Mesenteric fat pad (tissue), 1 donor: ENCODE data around the gene ZNF644. TPM values are rescaled to one million over a fixed set of nuclear protein-coding genes. Genes with fewer than 3 reads are reported as not detected.

Experiments used
- DNase-seq: peaks from one replicate; pipeline ENCODE4 v3.0.0-alpha.2; 2020; ENCODE audit warnings: low spot score
- total RNA-seq: library from RNA; stranded (reverse); fragmentation: NEBNext Ultra II Directional; extraction: Animal tissue kit (Norgen Biotek cat#: 25700); gene quantifications from one replicate; pipeline ENCODE4 v1.2.1, GENCODE V29; 2021
- donor health status: DM: yes; HTN: yes; CAD: no.

ZNF644 gene
- total RNA-seq, 1 donor from 2014 or later = 38.3 TPM

DNA sequence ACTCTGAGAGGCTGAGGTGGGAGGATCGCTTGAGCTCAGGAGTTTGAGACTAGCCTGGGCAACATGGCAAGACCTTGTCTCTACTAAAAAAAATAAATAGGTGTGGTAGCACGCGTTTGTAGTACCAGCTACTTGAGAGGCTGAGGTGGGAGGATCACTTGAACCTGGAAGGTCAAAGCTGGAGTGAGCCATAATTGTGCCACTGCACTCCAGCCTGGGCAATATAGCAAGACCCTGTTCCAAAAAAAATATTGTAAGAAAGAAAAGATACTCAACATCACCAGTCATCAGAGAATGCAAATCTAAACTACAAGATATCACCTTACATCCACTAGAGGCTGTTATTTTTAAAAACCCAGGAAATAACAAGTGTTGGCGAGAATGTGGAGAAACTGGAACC lies 32.5 kb downstream of the ZNF644 start:
- no peak for DNase-seq

DNA sequence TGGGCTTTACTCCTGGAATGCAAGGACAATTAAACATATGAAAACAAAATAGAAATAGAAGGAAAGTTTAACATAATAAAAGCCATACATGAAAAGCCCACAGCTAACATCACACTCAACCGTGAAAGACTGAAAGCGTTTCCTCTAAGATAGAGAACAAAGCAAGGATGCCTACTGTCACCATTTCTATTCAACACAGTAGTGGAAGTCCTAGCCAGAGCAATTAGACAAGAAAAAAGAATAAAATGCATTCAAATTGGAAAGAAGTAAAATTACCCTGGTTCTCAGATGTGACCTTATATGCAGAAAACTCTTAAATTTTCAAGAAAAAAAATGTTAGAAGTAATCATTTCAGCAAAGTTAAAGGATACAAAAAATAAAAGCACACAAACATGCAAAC lies 34.0 kb downstream of the ZNF644 start:
- no peak for DNase-seq

DNA sequence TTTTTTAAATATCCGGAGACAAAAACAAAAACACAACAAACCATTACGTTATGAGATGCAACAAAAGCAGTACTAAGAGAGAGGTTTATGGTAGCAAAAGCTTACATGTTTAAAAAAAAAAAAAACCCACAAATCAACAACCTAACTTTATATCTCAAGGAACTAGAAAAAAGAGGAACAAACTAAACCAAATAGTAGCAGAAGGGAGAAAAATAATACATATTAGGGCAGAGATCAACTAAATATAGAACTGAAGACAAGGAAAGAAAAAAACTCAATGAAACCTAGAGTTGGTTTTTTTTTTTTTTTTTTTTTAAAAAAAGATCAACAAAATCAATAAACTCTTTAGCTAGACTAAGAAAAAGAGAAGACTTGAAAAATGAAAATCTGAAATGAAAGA lies 34.9 kb downstream of the ZNF644 start:
- no peak for DNase-seq

DNA sequence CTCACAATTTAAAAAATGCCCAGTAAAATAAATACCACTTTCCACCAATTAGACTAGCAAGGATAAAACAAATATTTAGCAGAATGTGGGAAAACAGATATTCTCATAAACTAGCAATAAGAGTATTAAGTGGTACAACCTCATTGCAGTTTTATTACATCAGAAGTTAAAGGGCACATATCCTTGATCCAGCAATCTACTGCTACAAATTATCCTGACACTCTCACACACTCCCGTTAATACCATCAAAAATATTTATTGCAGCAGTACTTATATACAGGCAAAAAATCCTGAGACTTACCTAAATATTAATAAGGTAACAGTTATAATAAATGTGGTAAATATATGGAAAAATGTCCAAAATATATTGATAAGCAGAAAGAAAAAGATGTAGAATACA lies 44.3 kb downstream of the ZNF644 start:
- no peak for DNase-seq

DNA sequence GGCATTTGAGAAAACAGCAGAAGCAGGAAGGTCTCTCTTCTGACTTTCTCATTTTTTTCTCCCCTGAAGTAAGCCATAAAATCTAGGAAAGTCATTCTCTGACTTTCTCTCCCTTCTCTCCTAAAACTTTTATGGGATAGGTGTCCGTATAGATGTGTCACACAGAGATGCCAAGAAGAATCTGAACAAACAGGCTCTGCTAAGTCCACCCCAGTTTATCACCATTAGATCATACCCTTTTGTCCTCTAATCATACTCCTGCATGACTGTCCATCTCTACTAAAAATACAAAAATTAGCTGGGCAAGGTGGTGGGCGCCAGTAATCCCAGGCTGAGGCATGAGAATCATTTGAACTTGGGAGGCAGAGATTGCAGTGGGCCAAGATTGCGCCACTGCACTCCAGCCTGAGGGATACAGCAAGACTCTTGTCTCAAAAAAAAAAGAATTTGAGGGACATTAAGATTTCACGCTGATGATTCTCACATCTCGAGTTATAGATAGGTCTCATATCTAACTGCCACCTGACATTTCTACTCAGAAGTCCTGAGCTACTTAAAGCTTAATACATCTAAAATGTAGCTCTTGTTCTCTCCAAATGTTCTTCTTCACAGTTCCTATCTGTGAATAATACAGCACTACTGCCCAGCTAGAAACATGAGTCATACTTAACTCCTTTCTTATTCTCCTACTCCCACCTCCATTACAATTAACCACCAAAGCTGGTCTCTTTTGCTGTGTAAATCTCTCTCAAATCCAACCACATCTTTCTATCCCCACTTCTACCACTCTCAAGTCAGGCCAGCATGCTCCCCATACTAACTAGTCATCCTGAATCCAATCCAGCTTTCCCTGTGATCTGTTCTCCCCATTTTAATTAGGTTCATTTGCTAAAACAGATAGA lies 47.7 kb downstream of the ZNF644 start:
- DNase-seq = no peak

DNA sequence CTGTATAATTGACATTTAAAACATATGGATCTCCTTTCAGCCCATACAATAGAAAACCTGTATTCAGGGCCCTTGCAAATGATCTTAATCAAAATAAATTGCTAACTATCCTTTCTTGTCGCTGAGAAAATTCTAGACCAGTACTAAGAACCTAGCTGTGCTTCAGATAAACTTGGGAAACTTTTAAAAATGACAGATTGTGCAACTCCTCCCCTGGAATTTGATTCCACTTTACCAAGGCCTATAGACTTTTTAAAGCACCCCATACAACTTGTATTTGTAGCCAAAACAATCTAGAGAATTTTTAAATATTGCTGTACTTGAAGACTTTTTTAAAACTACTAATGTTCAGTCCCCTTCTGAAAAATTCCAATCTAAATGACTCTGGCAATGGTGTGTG lies 51.6 kb downstream of the ZNF644 start:
- no peak for DNase-seq

DNA sequence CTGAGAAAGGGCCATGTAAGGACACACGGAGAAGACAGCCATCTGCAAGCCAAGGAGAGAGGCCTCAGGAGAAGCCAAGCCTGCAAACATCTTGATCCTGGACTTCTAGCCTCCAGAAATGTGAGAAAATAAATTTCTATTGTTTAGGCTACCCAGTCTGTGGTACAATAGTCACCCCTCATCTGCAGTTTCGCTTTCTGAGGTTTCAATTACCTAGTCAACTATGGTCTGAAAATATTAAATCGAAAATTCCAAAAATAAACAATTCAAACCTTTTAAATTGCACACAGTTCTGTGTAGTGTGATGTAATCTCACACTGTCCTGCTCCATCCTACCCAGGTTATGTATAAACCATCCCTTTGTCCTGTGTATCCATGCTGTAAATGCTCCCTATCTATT lies 52.6 kb downstream of the ZNF644 start:
- no peak for DNase-seq

DNA sequence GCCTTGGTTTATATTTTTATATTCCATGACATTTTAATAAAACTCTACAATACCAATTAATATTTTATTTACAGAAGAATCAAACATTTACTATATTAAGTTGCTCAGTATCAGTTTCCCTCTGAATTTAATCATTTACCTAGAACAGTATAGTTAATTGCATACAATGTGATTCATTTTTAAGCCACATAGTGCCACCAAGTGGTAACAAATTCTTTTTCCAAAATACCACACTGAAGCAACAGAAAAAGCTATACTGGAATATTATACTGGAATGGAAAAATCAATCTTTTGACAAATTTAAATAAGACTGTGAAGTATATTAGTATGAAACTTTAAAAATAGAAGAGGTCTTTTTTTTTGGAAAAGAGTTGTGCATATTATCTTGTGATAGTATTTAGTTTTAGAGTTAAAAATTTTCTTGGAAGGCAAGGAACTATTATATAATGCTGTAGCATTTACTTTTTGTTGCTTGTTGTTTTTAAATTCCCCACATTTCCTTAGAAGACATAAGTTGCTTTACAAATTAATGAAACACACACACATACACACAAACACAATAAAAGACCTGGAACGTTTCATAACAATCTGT lies 57.3 kb downstream of the ZNF644 start:
- no peak for DNase-seq

DNA sequence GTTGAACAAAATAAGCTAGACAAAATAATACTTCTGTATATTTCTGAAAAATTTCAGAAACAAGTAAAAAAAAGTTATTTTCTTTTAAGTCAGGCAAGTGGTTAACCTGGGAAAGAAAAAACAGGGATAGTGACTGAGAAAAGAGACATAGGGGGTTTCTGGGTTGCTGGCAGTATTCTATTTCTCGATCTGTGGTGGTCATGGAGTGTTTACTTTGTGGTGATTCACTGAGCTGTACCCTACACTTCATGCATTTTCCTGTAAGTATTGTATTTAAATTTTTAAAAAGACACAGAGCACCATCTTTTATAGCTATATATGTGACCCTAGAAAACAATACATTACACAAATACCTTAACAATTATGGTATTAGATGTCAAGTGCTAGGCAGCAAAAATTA lies 58.2 kb downstream of the ZNF644 start:
- DNase-seq = no peak

DNA sequence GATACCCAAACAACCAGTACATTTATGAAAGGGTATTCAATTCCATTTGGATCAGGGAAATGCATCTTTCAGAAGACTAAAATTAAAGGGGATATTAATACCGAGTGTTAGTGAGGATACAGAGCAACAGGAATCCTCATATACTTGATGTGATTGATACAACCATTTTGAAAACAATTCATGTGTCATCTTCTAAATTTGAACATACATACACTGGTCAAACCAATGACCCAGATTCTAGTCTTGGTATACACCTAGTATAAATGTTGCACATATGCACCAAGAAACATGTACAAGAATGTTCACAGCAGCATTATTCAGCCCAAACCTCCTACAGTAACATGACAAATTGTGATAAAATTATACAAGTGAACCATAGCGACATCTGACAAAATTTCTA lies 58.6 kb downstream of the ZNF644 start:
- no peak for DNase-seq

DNA sequence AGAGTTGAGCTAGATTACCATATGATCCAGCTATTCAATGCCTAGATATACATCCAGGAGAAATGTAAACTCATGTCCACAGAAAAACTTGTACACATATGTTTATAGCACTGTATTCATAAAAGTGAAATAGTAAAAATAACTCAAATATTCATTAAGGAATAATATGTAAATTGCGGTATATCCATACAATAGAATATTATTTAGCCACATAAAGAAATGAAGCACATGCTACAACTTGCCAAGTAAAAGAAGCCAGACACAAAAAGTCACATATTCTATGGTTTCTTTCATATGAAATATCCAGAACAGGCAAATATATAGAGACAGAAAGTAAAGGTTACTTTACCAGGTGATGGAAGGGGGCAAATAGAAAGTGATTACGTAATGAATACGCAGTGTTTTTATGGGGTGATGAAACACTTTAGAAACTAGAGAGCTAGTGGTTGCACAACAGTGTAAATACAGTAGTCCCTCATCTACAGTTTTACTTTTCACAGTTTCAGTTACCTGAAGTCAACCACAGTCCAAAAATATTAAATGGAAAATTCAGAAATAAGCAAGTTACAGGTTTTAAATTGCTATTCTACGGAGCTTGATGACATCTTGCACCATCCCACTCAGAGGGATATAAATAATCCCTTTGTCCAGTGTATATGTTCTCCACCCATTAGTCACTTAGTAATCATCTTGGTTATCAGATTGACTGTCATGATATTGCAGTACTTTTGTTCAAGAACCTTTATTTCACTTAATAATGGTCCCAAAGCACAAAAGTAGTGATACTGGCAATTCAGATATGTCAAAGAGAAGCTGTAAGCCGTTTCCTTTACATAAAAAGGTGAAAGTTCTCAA lies 62.3 kb downstream of the ZNF644 start:
- no peak for DNase-seq

DNA sequence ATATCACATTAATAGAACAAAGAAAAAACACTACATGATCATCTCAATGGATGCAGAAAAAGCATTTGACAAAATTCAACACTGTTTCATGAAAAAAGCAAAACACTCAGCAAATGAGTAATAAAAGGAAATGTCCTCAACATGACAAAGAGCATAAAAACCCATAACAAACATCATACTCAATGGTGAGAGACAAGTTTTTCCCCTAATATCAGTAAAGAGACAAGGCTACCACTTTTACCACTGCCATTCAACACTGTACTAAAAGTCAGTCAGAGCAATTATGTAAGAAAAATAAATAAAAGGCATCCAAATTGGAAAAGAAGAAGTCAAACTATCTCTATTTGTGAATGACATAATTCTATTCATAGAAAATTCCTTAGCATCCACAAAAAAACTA lies 64.3 kb downstream of the ZNF644 start:
- no peak for DNase-seq

DNA sequence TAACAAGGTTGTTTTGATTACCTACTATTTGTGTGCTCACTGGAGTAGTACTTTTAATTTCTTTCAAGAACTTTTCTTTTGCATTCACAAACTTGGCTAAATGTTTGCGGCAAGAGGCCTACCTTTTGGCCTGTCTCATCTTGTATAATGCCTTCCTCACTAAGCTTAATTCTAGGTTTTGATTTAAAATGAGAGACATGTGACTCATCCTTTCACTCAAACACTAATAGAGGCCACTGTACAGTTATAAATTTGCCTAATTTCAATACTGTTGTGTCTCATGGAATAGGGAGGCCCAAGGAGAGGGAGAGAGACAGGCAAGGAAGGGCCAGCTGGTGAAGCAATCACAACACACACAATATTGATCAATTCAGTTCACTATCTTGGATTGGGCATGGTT lies 66.1 kb downstream of the ZNF644 start:
- DNase-seq = no peak

DNA sequence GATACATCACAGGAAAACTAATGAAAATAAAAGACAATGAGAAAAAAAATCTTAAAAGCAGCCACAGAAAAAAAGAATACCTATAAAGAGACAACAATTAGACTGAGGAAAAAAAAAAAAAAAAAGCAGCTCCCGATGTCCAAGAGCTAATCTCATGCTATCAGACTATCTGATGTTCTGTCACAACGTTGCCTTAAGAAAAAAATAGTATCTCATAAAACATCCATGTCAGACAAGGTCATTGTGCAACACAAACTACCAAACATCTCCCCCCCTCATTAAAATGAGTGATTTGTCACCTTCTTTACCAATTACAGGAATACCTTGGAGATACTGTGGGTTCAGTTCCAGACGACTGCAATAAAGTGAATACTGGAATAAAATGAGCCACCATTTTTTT lies 68.9 kb downstream of the ZNF644 start:
- DNase-seq = no peak

DNA sequence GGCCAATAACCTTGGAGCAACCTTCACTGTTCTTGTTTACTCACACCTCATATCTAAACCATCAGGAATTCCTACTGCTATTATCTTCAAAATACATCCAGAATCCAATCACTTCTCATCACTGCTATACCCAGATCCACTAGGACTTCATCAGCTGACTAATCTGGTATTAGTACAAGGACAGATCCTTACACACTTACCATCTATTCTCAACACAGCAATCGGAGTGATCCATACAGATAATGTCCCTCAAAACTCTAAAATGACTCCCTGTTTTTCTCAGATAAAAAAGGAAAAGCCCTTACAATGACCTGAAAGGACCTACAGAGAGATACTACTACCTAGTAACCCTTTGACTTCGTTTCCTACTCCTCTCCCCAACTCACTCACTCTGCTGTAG lies 70.8 kb downstream of the ZNF644 start:
- DNase-seq = no peak

DNA sequence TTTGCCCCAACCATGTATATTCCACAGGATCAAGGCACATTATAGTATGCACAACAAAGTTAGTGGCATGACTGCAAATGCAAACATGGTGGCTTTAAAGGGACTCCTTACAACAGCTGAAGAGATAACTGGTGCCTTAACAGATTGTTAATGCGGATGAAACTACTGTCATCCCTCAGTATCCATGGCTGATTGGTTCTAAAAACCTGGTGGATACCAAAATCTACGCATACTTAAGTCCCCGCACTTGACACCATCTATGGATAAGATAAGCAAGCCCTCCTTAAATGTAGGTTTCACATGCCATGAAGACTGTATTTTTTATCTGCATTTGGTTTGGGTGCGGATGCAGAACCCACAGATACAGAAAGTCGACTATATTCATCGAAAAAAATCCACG lies 73.5 kb downstream of the ZNF644 start:
- DNase-seq = no peak

DNA sequence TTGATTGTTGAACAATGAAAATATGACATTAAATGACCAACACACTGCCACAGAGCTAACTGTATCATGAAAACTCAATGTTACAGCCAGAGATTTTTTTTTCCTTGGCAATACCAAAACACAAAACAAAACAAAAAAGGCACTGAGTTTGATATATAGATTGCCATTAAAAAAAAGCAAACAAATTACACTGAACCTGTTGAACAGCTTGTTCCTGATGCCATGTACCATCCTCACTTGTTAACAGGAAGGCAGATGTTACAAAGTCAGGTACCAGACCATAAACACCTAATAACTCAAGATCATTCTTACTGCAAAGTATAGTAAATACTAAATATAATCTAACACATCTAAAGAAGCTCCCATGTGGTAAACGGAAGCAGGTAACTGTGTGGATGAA lies 75.2 kb downstream of the ZNF644 start:
- DNase-seq = no peak

DNA sequence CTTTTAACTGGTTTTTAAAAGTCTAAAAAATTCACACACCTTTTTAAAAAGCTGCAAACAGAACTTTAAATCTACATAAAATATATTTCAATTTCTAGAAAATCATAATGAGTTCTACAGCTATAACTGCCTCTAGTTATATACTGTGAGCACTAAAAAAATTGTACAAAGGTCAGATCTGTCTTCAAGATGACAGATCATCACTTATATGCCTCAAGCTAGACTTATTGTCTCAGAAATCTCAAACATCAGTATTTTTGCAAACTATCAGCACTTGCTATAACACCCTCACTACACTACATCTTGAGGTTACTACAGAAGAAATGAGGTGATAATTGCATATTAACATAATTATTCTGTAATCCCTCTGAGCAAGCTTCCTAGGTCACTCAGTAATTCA lies 76.5 kb downstream of the ZNF644 start:
- no peak for DNase-seq

DNA sequence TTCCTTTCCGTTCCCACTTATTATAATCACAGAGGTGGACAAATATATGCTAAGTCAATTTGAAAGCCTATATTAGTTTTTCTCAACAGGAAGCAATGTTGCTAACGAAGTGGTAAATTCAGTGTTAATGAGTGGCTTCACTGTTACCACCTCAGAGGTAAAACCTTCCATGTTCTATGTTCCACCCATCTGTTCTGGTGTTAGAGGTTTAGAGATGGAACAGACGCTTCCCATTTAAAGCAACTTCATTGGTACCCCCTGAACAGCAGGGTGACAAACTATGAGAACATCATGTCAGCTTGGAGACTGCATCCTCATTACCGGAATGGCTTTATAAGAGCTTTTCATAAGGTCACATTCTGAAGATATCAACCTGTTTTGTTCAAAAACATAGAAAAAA lies 77.9 kb downstream of the ZNF644 start:
- no peak for DNase-seq

DNA sequence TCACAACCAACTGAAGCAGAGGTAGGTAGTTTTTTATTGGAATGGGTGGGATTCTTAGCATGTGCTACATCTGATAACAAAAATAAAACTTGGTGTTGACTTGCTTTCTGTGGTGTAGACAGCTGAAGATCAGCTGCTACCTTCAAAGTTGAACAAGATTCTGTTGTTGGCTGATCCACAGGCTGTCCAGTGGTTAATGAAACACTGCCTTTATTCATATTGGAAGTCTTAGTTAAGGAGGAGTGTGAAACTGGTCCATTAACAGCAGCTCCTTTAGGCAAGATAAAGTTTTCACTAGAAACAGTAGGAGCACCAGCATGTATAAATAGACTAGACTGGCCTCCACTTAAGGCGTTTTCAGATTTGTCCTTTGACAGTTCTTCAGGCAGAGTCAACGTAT lies 81.1 kb downstream of the ZNF644 start:
- no peak for DNase-seq

DNA sequence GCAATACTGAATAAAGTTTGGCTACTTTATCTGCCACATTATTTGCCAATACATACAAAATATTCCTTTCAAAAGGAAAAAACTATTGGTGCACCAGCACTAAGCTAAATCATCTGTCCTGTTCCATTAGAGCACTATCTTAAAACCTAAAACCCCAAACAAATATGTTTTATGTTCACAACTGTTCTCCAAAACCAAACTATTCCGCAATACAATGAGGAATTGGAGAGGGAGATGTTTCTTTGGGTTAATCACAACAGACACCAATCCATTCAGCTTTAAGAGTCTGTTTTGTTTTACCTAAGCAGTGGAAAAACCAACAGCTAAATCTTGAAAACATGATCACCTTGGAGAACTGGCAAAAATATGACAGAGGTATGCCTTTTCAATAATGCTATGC lies 85.1 kb downstream of the ZNF644 start:
- no peak for DNase-seq

DNA sequence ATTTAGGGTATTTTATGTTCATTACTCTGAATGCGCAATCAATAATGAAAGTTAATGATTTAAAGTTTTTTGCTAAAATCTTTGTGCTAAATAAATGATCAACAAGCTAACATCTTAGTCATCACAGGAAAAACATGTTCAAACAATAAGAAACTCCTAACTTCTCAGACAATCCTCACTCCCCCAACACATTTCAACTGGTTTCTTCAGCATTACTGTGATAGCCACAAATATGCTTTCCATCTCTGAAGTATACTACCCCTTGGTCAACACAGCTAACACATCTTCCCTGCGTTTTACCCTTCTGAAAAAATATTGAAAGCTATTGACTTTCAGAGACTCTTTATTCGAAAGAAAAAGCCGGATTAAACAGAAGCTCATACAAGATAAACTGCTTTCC lies 85.8 kb downstream of the ZNF644 start:
- DNase-seq = no peak
